ENCODE measurements around the gene SNCAIP.
"Not testable (repeated sequence)": the region's sequence is repeated elsewhere in the genome, so short reads cannot be mapped to it uniquely, and the experiment has no call there.

DNA sequence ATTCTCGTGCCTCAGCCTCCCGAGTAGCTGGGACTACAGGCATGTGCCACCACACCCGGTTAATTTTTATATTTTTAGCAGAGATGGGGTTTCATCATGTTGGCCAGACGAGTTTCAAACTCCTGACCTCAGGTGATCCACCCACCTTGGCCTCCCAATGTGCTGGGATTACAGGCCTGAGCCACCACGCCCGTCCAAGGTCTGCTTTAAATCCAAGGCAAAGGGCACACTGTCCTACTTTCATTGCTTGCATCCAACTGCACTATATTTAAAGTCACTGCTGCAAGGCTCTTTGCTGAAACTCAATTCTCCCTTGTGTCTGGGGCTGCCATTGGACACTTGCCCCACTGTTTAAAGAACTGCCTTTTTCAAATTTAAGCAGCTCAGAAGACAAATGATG is 174.6 kb downstream of the SNCAIP start:
- TF ChIP-seq, protein P1, sequence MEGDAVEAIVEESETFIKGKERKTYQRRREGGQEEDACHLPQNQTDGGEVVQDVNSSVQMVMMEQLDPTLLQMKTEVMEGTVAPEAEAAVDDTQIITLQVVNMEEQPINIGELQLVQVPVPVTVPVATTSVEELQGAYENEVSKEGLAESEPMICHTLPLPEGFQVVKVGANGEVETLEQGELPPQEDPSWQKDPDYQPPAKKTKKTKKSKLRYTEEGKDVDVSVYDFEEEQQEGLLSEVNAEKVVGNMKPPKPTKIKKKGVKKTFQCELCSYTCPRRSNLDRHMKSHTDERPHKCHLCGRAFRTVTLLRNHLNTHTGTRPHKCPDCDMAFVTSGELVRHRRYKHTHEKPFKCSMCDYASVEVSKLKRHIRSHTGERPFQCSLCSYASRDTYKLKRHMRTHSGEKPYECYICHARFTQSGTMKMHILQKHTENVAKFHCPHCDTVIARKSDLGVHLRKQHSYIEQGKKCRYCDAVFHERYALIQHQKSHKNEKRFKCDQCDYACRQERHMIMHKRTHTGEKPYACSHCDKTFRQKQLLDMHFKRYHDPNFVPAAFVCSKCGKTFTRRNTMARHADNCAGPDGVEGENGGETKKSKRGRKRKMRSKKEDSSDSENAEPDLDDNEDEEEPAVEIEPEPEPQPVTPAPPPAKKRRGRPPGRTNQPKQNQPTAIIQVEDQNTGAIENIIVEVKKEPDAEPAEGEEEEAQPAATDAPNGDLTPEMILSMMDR (IDR thresholded peaks at IDR 0.05) = not testable (repeated sequence)
- not testable (repeated sequence) for TF ChIP-seq POLR2A (IDR thresholded peaks at IDR 0.05)
